Panc1 (cell line): ENCODE results near the gene NPFF. TPM values are rescaled to one million over a fixed set of nuclear protein-coding genes. Genes with fewer than 3 reads are reported as not detected.
A peak's percentile ranks its signal among the peaks of the same experiment; 100 is the strongest.

Experiments
- ATAC-seq: fragments of 200-7000 bp; cut with Tn5 transposase; 2 replicates; pipeline ENCODE4 v1.9.1; 2020; ENCODE audit warnings: mild to moderate bottlenecking, moderate library complexity
- BruUV-seq: library from RNA; stranded (reverse); fragments of 400-500 nt; replicated peaks from 2 replicates; lab custom pipeline; 2021; lab: Mats Ljungman, UMichigan
- CTCF ChIA-PET: fragments of 300-600 bp; sonication (Branson Sonifier 250); formaldehyde crosslinking; loops from one replicate; lab custom pipeline; 2022; ENCODE audit warnings: antibody characterized with exemption; lab: Charles Lee
- POLR2A ChIA-PET: fragments of 300-600 bp; sonication (Branson Sonifier 250); formaldehyde crosslinking; loops from one replicate; lab custom pipeline; 2022; ENCODE audit warnings: antibody characterized with exemption; lab: Charles Lee
- DNase-seq: peaks from one replicate; pipeline ENCODE4 v3.0.0-alpha.2; 2010; ENCODE audit warnings: low read depth, low spot score
- H3K27ac ChIP-seq: 2 replicates; pipeline ENCODE4 v1.5.1; 2011; ENCODE audit warnings: mild to moderate bottlenecking, low read length, inconsistent platforms
- H3K27me3 ChIP-seq: fragments of 200-500 bp; sonication (Bioruptor generic); 2 replicates; pipeline ENCODE4 v1.6.0; 2014; ENCODE audit warnings: low read length, inconsistent platforms; ENCODE audit not compliant: control insufficient read depth, insufficient read depth
- H3K36me3 ChIP-seq: fragments of 200-500 bp; sonication (Bioruptor generic); 2 replicates; pipeline ENCODE4 v1.5.1; 2014; ENCODE audit warnings: inconsistent platforms, mild to moderate bottlenecking, low read length, moderate library complexity; ENCODE audit not compliant: control insufficient read depth, insufficient read depth
- H3K4me1 ChIP-seq: 2 replicates; pipeline ENCODE4 v1.5.1; 2011; ENCODE audit warnings: inconsistent platforms, mild to moderate bottlenecking, low read length, moderate library complexity; ENCODE audit not compliant: control insufficient read depth, insufficient read depth
- H3K4me3 ChIP-seq, 2 experiments: 2 replicates each; pipeline ENCODE4 v1.5.1; 2011 to 2012; ENCODE audit warnings: low read depth in 2 of 2, low read length in 2 of 2, mild to moderate bottlenecking in 2 of 2, inconsistent platforms in 1 of 2, moderate library complexity in 1 of 2
- H3K9me3 ChIP-seq: fragments of 200-500 bp; sonication (Bioruptor generic); 2 replicates; pipeline ENCODE4 v1.5.1; 2014; ENCODE audit warnings: low read depth, mild to moderate bottlenecking, inconsistent platforms, low read length, moderate library complexity; ENCODE audit not compliant: control insufficient read depth, insufficient read depth
- CTCF ChIP-seq: fragments of 450-650 bp; IDR thresholded peaks from 2 replicates; pipeline ENCODE4 v1.5.1; 2017; ENCODE audit warnings: mild to moderate bottlenecking
- POLR2AphosphoS5 ChIP-seq: IDR thresholded peaks from 2 replicates; pipeline ENCODE4 v1.6.1; 2012; ENCODE audit warnings: mild to moderate bottlenecking, low read depth, low read length, moderate library complexity
- REST ChIP-seq, 2 experiments: IDR thresholded peaks; 2 replicates each; pipeline ENCODE4 v1.6.1; 2011 to 2012; ENCODE audit warnings: low read depth in 2 of 2, control low read depth in 1 of 2, low read length in 1 of 2, mild to moderate bottlenecking in 1 of 2, moderate library complexity in 1 of 2; ENCODE audit not compliant: insufficient read depth in 1 of 2
- SIN3A ChIP-seq: IDR thresholded peaks from 2 replicates; pipeline ENCODE4 v1.6.1; 2012; ENCODE audit warnings: low read depth, mild to moderate bottlenecking, low read length, moderate library complexity, borderline replicate concordance; ENCODE audit not compliant: insufficient read depth
- TCF7L2 ChIP-seq: IDR thresholded peaks from 2 replicates; pipeline ENCODE4 v1.6.1; 2011; ENCODE audit warnings: mild to moderate bottlenecking, low read depth, low read length, inconsistent platforms
- in situ Hi-C: cut with HindIII; loops from 2 replicates; pipeline ENCODE4 v1.10.0; 2016; ENCODE audit warnings: low sequenced_read_pairs, low pct_unique_long_range_greater_than_20kb
- intact Hi-C: fragments of 100-400 bp; cut with micrococcal nuclease; formaldehyde crosslinking; loops from one replicate; pipeline ENCODE4 v1.10.0; 2022; ENCODE audit not compliant: unreplicated experiment
- total RNA-seq: library from RNA; stranded (reverse); gene quantifications from one replicate; pipeline ENCODE4 v1.2.1, GENCODE V29; 2021; ENCODE audit not compliant: unreplicated experiment

Gene NPFF
- total RNA-seq, 1 experiment from 2014 or later: not detected

- ATAC-seq: peak; percentile 55
- no TSS peak for BruUV-seq
- no peaks in the 10 kb centered on the region for H3K9me3 ChIP-seq
- CTCF ChIA-PET: interaction anchor here (0.7 kb wide), 2 partner anchors 17 to 60 kb away, joined by 6 to 7 read pairs; no protein-coding TSS in a partner anchor
- no peaks in the 10 kb centered on the region; the same call in 1 of the 2 replicates for H3K36me3 ChIP-seq
- DNase-seq: no peak
- no peak for TF ChIP-seq REST (IDR thresholded peaks at IDR 0.05; ENCODE audit: insufficient read depth in 1 of 2, low read depth in 2 of 2, low read length in 1 of 2)
- TF ChIP-seq CTCF: no peak; the same call in 1 of the 2 replicates
- TF ChIP-seq TCF7L2: no peak
- 0 out of 2 replicates have a peak, but pooled peaks have one; percentile 15 for TF ChIP-seq POLR2AphosphoS5
- peak; percentile 47; the same call in 1 of the 2 replicates for TF ChIP-seq SIN3A
- intact Hi-C loops: no loop called here
- H3K4me3 ChIP-seq: peak within 1 kb of the TSS; percentile 66 to 80
- peaks cover 38% of the 10 kb centered on the region for H3K4me1 ChIP-seq
- POLR2A ChIA-PET: interaction anchor here (0.5 to 0.7 kb wide), 2 partner anchors 124 to 611 kb away, joined by 3 to 4 read pairs; no protein-coding TSS in a partner anchor
- no peaks in the 10 kb centered on the region for H3K27me3 ChIP-seq
- in situ Hi-C loops: no loop called here
- peak within 1 kb of the TSS; percentile 98 for H3K27ac ChIP-seq
These were observed 7.8 kb downstream of the NPFF start, which contains the start of gene MAP3K12 for GRCh38 chr12:53499266-53500141. Gene MAP3K12, minus strand, starts transcription at chr12:53499458. Its CDS starts 12,067 bp downstream, at chr12:53487391.

- DNase-seq (no peak), ATAC-seq (no peak)
- H3K27ac ChIP-seq: peak overlapping the region; percentile 46; the same call in 1 of the 2 replicates
- peak overlapping the region; percentile 66 to 80 for H3K4me3 ChIP-seq
- intact Hi-C loops: no loop called here
- H3K36me3 ChIP-seq: no peaks in the 10 kb centered on the region; the same call in 1 of the 2 replicates
- TF ChIP-seq SIN3A (no peak), POLR2AphosphoS5 (no peak), CTCF (no peak), REST (IDR thresholded peaks at IDR 0.05; ENCODE audit: insufficient read depth in 1 of 2, low read depth in 2 of 2, low read length in 1 of 2) (no peak), TCF7L2 (no peak)
- in situ Hi-C loops: no loop called here
- BruUV-seq: no TSS peak
- H3K9me3 ChIP-seq: no peaks in the 10 kb centered on the region
- POLR2A ChIA-PET: interaction anchor here (0.6 to 0.7 kb wide), 2 partner anchors 15 to 191 kb away, joined by 3 to 16 read pairs; no protein-coding TSS in a partner anchor
- peaks cover 49% of the 10 kb centered on the region for H3K4me1 ChIP-seq
- no peaks in the 10 kb centered on the region for H3K27me3 ChIP-seq
- CTCF ChIA-PET: interaction anchor here (0.7 kb wide), 1 partner anchor 790 kb away, joined by 9 read pairs; no protein-coding TSS in a partner anchor
These were observed 9.1 kb downstream of the NPFF start for GRCh38 chr12:53498235-53498630.
